Caco-2 (cell line): ENCODE measurements around the gene KIF26B. TPM values are rescaled to one million over a fixed set of nuclear protein-coding genes. Genes with fewer than 3 reads are reported as not detected.
"Not testable (repeated sequence)": the region's sequence is repeated elsewhere in the genome, so short reads cannot be mapped to it uniquely, and the experiment has no call there.

Experiments
- BruUV-seq: library from RNA; stranded (reverse); fragments of 400-500 nt; replicated peaks from 2 replicates; lab custom pipeline; 2021; lab: Mats Ljungman, UMichigan
- CTCF ChIA-PET: fragments of 300-600 bp; sonication (Branson Sonifier 250); formaldehyde crosslinking; loops from one replicate; lab custom pipeline; 2022; ENCODE audit warnings: antibody characterized with exemption; lab: Charles Lee
- POLR2A ChIA-PET: fragments of 300-600 bp; sonication (Branson Sonifier 250); formaldehyde crosslinking; loops from one replicate; lab custom pipeline; 2022; ENCODE audit warnings: antibody characterized with exemption; lab: Charles Lee
- DNase-seq, 2 experiments: peaks; one replicate each; pipeline versions ENCODE4 v3.0.0 to v3.0.0-alpha.2; 2020 to 2022
- H3K27me3 ChIP-seq: replicated peaks from 2 replicates; pipeline ENCODE4 v1.6.0; 2011; ENCODE audit warnings: low read length; ENCODE audit not compliant: control insufficient read depth, insufficient read depth
- H3K36me3 ChIP-seq: 2 replicates; pipeline ENCODE4 v1.5.1; 2011; ENCODE audit warnings: low read length; ENCODE audit not compliant: control insufficient read depth, insufficient read depth
- H3K4me1 ChIP-seq: fragments of 250-450 bp; sonication (Bioruptor Pico); 2 replicates; pipeline ENCODE4 v1.5.1; 2020; ENCODE audit warnings: mild to moderate bottlenecking
- H3K4me3 ChIP-seq: 2 replicates; pipeline ENCODE4 v1.5.1; 2011; ENCODE audit warnings: low read depth, mild to moderate bottlenecking, control low read depth, low read length
- H3K9me3 ChIP-seq: fragments of 250-450 bp; sonication (Bioruptor Pico); 2 replicates; pipeline ENCODE4 v1.5.1; 2020; ENCODE audit warnings: mild to moderate bottlenecking, moderate library complexity
- H3K27ac Mint-ChIP-seq: one replicate; pipeline ENCODE4 v1.8.0; 2022; ENCODE audit warnings: mixed read lengths; ENCODE audit not compliant: unreplicated experiment
- H3K27me3 Mint-ChIP-seq: one replicate; pipeline ENCODE4 v1.8.0; 2022; ENCODE audit warnings: mixed read lengths; ENCODE audit not compliant: insufficient read depth, unreplicated experiment
- H3K36me3 Mint-ChIP-seq: one replicate; pipeline ENCODE4 v1.8.0; 2022; ENCODE audit warnings: mild to moderate bottlenecking, mixed read lengths; ENCODE audit not compliant: insufficient read depth, unreplicated experiment
- H3K4me1 Mint-ChIP-seq: one replicate; pipeline ENCODE4 v1.8.0; 2022; ENCODE audit warnings: low read depth, mixed read lengths; ENCODE audit not compliant: unreplicated experiment
- H3K4me3 Mint-ChIP-seq: one replicate; pipeline ENCODE4 v1.8.0; 2022; ENCODE audit warnings: mild to moderate bottlenecking, moderate library complexity, mixed read lengths; ENCODE audit not compliant: unreplicated experiment
- H3K9me3 Mint-ChIP-seq: one replicate; pipeline ENCODE4 v1.8.0; 2022; ENCODE audit warnings: mixed read lengths; ENCODE audit not compliant: unreplicated experiment
- intact Hi-C: fragments of 100-400 bp; cut with micrococcal nuclease; formaldehyde crosslinking; loops from one replicate; pipeline ENCODE4 v1.10.0; 2022; ENCODE audit not compliant: unreplicated experiment
- total RNA-seq: library from RNA; stranded (reverse); gene quantifications from 2 replicates; pipeline ENCODE4 v1.2.3, GENCODE V29; 2022
- TF ChIP-seq, protein P1 (sequence below), 2 experiments: fragments of 200-600 bp in 1 of 2; IDR thresholded peaks; 1 replicate in 1 of 2; 2 replicates in 1 of 2; pipeline versions ENCODE4 v1.5.1 to v1.8.0; 2011 to 2022; ENCODE audit warnings: antibody characterized with exemption in 1 of 2, control low read depth in 1 of 2, inconsistent platforms in 1 of 2, low read depth in 1 of 2, low read length in 1 of 2, mild to moderate bottlenecking in 1 of 2, moderate library complexity in 1 of 2; ENCODE audit not compliant: insufficient read depth in 1 of 2, severe bottlenecking in 1 of 2, unreplicated experiment in 1 of 2

Gene KIF26B
- total RNA-seq, 1 experiment from 2014 or later, result 4.9 TPM

DNA sequence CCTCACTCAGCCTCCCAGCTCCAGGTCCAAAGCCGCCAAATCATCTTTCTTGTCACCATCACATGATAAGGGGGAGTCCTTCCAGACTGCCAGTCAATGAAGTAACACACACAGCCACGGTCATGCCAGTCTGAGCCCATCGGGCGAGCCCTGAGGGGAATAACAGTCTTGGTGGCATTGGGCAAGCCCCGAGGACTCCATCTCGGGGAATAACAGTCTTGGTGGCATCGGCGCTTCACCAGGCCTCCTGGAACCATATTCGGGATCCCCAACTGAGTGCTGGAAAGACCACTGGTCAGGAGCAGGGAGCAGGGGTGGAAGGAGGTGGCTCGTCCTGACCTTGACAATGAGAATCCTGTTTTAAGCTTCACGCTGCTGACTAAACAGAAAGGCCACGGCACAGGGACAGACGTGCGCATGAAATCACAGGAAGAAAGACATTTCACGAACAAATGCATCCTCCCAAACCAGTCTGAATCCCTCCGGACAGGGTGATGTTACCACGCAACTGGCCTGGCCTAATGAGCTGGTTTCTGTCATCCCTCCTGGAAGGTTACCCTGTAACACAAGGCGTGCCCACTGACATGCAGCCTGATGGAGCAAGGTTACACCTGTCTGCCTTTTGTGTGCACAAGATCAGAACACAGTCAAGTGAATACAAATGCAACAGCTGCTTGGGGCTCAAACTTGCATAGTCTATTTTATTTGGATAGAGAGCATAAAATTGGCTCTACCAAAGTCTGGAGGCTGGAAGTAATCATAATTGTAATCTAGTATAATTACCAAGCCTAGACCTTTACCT is 517.4 kb downstream of the KIF26B start:
- CTCF ChIA-PET, result no interaction called here
- Mint-ChIP-seq H3K9me3 (no peaks in the 10 kb centered on the region), H3K36me3 (no peaks in the 10 kb centered on the region), H3K27ac (no peak overlapping the region), H3K4me1 (peaks cover 6% of the 10 kb centered on the region), H3K4me3 (no peak overlapping the region), H3K27me3 (no peaks in the 10 kb centered on the region)
- no peak for DNase-seq
- H3K4me1 ChIP-seq, result no peaks in the 10 kb centered on the region
- POLR2A ChIA-PET, result no interaction called here
- TF ChIP-seq, protein P1, sequence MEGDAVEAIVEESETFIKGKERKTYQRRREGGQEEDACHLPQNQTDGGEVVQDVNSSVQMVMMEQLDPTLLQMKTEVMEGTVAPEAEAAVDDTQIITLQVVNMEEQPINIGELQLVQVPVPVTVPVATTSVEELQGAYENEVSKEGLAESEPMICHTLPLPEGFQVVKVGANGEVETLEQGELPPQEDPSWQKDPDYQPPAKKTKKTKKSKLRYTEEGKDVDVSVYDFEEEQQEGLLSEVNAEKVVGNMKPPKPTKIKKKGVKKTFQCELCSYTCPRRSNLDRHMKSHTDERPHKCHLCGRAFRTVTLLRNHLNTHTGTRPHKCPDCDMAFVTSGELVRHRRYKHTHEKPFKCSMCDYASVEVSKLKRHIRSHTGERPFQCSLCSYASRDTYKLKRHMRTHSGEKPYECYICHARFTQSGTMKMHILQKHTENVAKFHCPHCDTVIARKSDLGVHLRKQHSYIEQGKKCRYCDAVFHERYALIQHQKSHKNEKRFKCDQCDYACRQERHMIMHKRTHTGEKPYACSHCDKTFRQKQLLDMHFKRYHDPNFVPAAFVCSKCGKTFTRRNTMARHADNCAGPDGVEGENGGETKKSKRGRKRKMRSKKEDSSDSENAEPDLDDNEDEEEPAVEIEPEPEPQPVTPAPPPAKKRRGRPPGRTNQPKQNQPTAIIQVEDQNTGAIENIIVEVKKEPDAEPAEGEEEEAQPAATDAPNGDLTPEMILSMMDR (IDR thresholded peaks at IDR 0.05; ENCODE audit: insufficient read depth in 1 of 2, low read depth in 1 of 2, low read length in 1 of 2, severe bottlenecking in 1 of 2, unreplicated experiment in 1 of 2), result no peak
- no peaks in the 10 kb centered on the region for H3K27me3 ChIP-seq
- no peaks in the 10 kb centered on the region for H3K9me3 ChIP-seq
- no peak overlapping the region for H3K4me3 ChIP-seq
- no peaks in the 10 kb centered on the region for H3K36me3 ChIP-seq
- no TSS peak for BruUV-seq
- intact Hi-C loops, result no loop called here

DNA sequence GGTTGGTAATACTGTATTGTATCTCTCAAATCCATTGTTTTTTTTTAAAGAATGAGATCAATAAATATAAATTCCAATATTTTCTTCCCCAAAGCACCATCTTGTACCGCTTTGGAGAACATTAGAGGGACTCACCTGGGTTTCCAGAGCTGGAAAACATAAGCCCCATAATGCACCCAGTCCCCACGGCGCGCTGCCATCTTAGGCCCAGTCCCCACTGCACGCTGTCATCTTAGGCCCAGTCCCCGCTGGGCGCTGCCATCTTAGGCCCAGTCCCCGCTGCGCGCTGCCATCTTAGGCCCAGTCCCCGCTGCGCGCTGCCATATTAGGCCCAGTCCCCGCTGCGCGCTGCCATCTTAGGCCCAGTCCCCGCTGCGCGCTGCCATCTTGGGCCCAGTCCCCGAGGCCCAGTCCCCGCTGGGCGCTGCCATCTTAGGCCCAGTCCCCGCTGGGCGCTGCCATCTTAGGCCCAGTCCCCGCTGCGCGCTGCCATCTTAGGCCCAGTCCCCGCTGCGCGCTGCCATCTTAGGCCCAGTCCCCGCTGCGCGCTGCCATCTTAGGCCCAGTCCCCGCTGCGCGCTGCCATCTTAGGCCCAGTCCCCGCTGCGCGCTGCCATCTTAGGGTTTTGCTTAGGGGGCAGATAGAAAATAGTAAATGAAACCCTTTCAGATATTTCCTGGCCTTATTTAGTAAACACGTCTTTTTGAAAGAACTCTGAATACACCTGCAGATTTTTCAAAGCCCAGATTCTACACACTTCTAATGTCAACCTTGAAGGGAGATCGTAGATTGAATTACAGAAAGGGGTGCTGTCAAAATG is 518.3 kb downstream of the KIF26B start:
- H3K9me3 ChIP-seq, DNase-seq, CTCF ChIA-PET, POLR2A ChIA-PET, H3K4me3 Mint-ChIP-seq, H3K36me3 Mint-ChIP-seq, H3K4me3 ChIP-seq, H3K36me3 ChIP-seq, BruUV-seq, H3K4me1 ChIP-seq, H3K27me3 ChIP-seq, H3K4me1 Mint-ChIP-seq, H3K27me3 Mint-ChIP-seq, H3K9me3 Mint-ChIP-seq, intact Hi-C loops: not testable (repeated sequence)
- peak overlapping the region; percentile 32 for H3K27ac Mint-ChIP-seq

DNA sequence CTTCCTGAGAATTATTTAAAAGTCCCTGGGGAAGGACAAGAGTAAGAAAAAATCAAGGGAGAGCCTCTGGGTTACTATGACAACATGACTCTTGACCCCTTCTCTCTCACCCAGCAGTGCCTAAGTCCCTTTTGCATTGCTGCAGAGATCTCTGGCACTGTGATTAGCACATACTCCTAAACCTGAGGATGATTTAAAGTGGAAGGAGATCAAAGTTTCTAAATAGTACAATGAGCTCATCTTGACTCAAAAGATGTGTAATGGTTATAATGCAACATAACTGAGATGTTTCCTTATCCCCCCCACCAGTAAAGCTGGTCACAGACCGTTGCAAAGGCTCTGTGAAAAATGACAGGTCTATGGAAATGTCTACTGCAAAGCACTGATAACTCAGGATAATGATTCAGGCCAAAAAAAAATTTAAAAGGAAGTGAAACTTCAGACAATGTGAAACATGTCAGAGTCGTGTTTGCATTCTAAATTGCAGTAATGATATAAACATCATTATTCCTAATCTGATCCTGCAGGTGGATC is 519.2 kb downstream of the KIF26B start:
- ChIA-PET CTCF (no interaction called here), POLR2A (no interaction called here)
- peak in 1 of 2 experiments; percentile 4 for DNase-seq
- Mint-ChIP-seq H3K4me1 (peaks cover 6% of the 10 kb centered on the region), H3K9me3 (no peaks in the 10 kb centered on the region), H3K27ac (peak overlapping the region; percentile 32), H3K27me3 (no peaks in the 10 kb centered on the region), H3K4me3 (no peak overlapping the region), H3K36me3 (no peaks in the 10 kb centered on the region)
- Histone ChIP-seq H3K9me3 (no peaks in the 10 kb centered on the region), H3K36me3 (no peaks in the 10 kb centered on the region), H3K27me3 (no peaks in the 10 kb centered on the region), H3K4me3 (no peak overlapping the region), H3K4me1 (no peaks in the 10 kb centered on the region)
- no TSS peak for BruUV-seq
- TF ChIP-seq, protein P1 (IDR thresholded peaks at IDR 0.05; ENCODE audit: insufficient read depth in 1 of 2, low read depth in 1 of 2, low read length in 1 of 2, severe bottlenecking in 1 of 2, unreplicated experiment in 1 of 2), result no peak
- intact Hi-C loops, result no loop called here
